IMR-90 (cell line): ENCODE data around the gene LENEP.

Experiments
- CEBPB ChIP-seq: IDR thresholded peaks from 2 replicates; pipeline ENCODE4 v1.6.1; 2012; ENCODE audit warnings: low read depth, low read length, improper control_type of control experiment
- CTCF ChIP-seq: conservative IDR thresholded peaks from 2 replicates; pipeline ENCODE4 v1.5.1; 2012; ENCODE audit warnings: mild to moderate bottlenecking, low read depth, low read length, improper control_type of control experiment
- RCOR1 ChIP-seq: IDR thresholded peaks from 2 replicates; pipeline ENCODE4 v1.6.1; 2012; ENCODE audit warnings: mild to moderate bottlenecking, low read length, improper control_type of control experiment; ENCODE audit not compliant: insufficient replicate concordance
- SMC3 ChIP-seq: fragments of 150-350 bp; IDR thresholded peaks from 2 replicates; pipeline ENCODE4 v1.6.1; 2016; ENCODE audit warnings: low read depth, mild to moderate bottlenecking, antibody characterized with exemption, low read length, moderate library complexity
- TF ChIP-seq, protein P1 (sequence below): fragments of 150-350 bp; IDR thresholded peaks from 2 replicates; pipeline ENCODE4 v1.6.1; 2017; ENCODE audit warnings: mild to moderate bottlenecking, antibody characterized with exemption, low read length, low read depth

GRCh38 chr1:155042789-155043188 lies 49.4 kb downstream of the LENEP start:
- TF ChIP-seq RCOR1 (no peak), CTCF (no peak), SMC3 (no peak), CEBPB (no peak)
- TF ChIP-seq, protein P1, sequence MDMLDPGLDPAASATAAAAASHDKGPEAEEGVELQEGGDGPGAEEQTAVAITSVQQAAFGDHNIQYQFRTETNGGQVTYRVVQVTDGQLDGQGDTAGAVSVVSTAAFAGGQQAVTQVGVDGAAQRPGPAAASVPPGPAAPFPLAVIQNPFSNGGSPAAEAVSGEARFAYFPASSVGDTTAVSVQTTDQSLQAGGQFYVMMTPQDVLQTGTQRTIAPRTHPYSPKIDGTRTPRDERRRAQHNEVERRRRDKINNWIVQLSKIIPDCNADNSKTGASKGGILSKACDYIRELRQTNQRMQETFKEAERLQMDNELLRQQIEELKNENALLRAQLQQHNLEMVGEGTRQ: no peak
